A549 (cell line): Measurements from ENCODE around the gene DIPK1B.

ENCODE experiments used
- CBX2 ChIP-seq: fragments of 200-600 bp; sonication (generic); IDR thresholded peaks from 2 replicates; pipeline ENCODE4 v1.6.1; 2016; ENCODE audit warnings: low read depth, mild to moderate bottlenecking, borderline replicate concordance
- CTCF ChIP-seq: fragments of >200 bp; sonication (Bioruptor Twin); formaldehyde crosslinking; IDR thresholded peaks from 3 replicates; pipeline ENCODE4 v1.5.1; 2016
- RFX5 ChIP-seq: fragments of 450-650 bp; IDR thresholded peaks from 2 replicates; pipeline ENCODE4 v1.7.1; 2014; ENCODE audit warnings: antibody characterized with exemption, mild to moderate bottlenecking, moderate library complexity

GRCh38 chr9:136765041-136765440, 52.7 kb downstream of the DIPK1B start:
- TF ChIP-seq CBX2: no peak
- TF ChIP-seq CTCF: no peak
- no peak for TF ChIP-seq RFX5
